Liver (tissue), 9 donors: Measurements from ENCODE around the gene LDLRAD4. TPM values are rescaled to one million over a fixed set of nuclear protein-coding genes. Genes with fewer than 3 reads are reported as not detected.

Experiments
- DNase-seq: peaks from one replicate; pipeline ENCODE4 v3.0.0-alpha.2; 2017; ENCODE audit warnings: low spot score
- H3K27ac ChIP-seq, 2 donors: one replicate each; pipeline ENCODE4 v1.7.0; 2013; ENCODE audit warnings: inconsistent platforms in 2 of 2, low read length in 2 of 2, control low read depth in 1 of 2, low read depth in 1 of 2, mild to moderate bottlenecking in 1 of 2
- H3K27me3 ChIP-seq, 4 donors: one replicate each; pipeline versions ENCODE4 v1.6.1 to v1.7.0; 2013; ENCODE audit warnings: low read length in 3 of 4, inconsistent platforms in 1 of 4, mild to moderate bottlenecking in 1 of 4, moderate library complexity in 1 of 4; ENCODE audit not compliant: control insufficient read depth in 4 of 4, insufficient read depth in 4 of 4
- H3K36me3 ChIP-seq, 4 donors: one replicate each; pipeline versions ENCODE4 v1.6.1 to v1.7.0; 2013; ENCODE audit warnings: low read length in 3 of 4, mild to moderate bottlenecking in 3 of 4, low read depth in 1 of 4, moderate library complexity in 1 of 4; ENCODE audit not compliant: control insufficient read depth in 4 of 4, insufficient read depth in 3 of 4
- H3K4me1 ChIP-seq, 4 donors: one replicate each; pipeline versions ENCODE4 v1.6.1 to v1.7.0; 2013; ENCODE audit warnings: low read length in 3 of 4, mild to moderate bottlenecking in 3 of 4, moderate library complexity in 1 of 4; ENCODE audit not compliant: control insufficient read depth in 4 of 4, insufficient read depth in 4 of 4
- H3K4me3 ChIP-seq, 3 donors: one replicate each; pipeline versions ENCODE4 v1.6.1 to v1.7.0; 2013; ENCODE audit warnings: low read length in 3 of 3, control low read depth in 1 of 3, low read depth in 1 of 3, mild to moderate bottlenecking in 1 of 3
- H3K9ac ChIP-seq, 2 donors: one replicate each; pipeline ENCODE4 v1.7.0; 2013; ENCODE audit warnings: low read length in 2 of 2, mild to moderate bottlenecking in 2 of 2, moderate library complexity in 2 of 2, control low read depth in 1 of 2, low read depth in 1 of 2
- H3K9me3 ChIP-seq, 4 donors: one replicate each; pipeline versions ENCODE4 v1.6.1 to v1.7.0; 2013; ENCODE audit warnings: low read length in 3 of 4; ENCODE audit not compliant: control insufficient read depth in 4 of 4
- ATF3 ChIP-seq: IDR thresholded peaks from 2 replicates; pipeline ENCODE4 v1.6.1; 2016; ENCODE audit warnings: antibody characterized with exemption
- FOXA1 ChIP-seq: IDR thresholded peaks from 2 replicates; pipeline ENCODE4 v1.6.1; 2016; ENCODE audit warnings: antibody characterized with exemption
- FOXA2 ChIP-seq: IDR thresholded peaks from 2 replicates; pipeline ENCODE4 v1.6.1; 2016; ENCODE audit warnings: antibody characterized with exemption
- GABPA ChIP-seq, 2 donors: IDR thresholded peaks in 1 of 2; conservative IDR thresholded peaks in 1 of 2; 2 replicates each; pipeline ENCODE4 v1.6.1; 2016; ENCODE audit warnings: antibody characterized with exemption in 2 of 2, mild to moderate bottlenecking in 1 of 2, moderate library complexity in 1 of 2
- HNF4A ChIP-seq, 2 donors: conservative IDR thresholded peaks; 2 replicates each; pipeline ENCODE4 v1.6.1; 2016; ENCODE audit warnings: antibody characterized with exemption in 2 of 2, mild to moderate bottlenecking in 2 of 2
- HNF4G ChIP-seq: IDR thresholded peaks from 2 replicates; pipeline ENCODE4 v1.6.1; 2016; ENCODE audit warnings: antibody characterized with exemption
- JUND ChIP-seq, 2 donors: IDR thresholded peaks; 2 replicates each; pipeline ENCODE4 v1.6.1; 2016; ENCODE audit warnings: antibody characterized with exemption in 2 of 2
- NR2F2 ChIP-seq: IDR thresholded peaks from 2 replicates; pipeline ENCODE4 v1.6.1; 2016; ENCODE audit warnings: antibody characterized with exemption
- RAD21 ChIP-seq, 2 donors: IDR thresholded peaks; 2 replicates each; pipeline ENCODE4 v1.6.1; 2016; ENCODE audit warnings: antibody characterized with exemption in 2 of 2, mild to moderate bottlenecking in 2 of 2
- REST ChIP-seq: IDR thresholded peaks from 2 replicates; pipeline ENCODE4 v1.6.1; 2016; ENCODE audit warnings: antibody characterized with exemption, mild to moderate bottlenecking
- RXRA ChIP-seq, 2 donors: IDR thresholded peaks; 2 replicates each; pipeline ENCODE4 v1.6.1; 2017 to 2018; ENCODE audit warnings: antibody characterized with exemption in 2 of 2, mild to moderate bottlenecking in 1 of 2
- SP1 ChIP-seq: IDR thresholded peaks from 2 replicates; pipeline ENCODE4 v1.6.1; 2018; ENCODE audit warnings: antibody characterized with exemption, mild to moderate bottlenecking
- TAF1 ChIP-seq: conservative IDR thresholded peaks from 2 replicates; pipeline ENCODE4 v1.6.1; 2016; ENCODE audit warnings: antibody characterized with exemption, mild to moderate bottlenecking
- ZBTB33 ChIP-seq: IDR thresholded peaks from 2 replicates; pipeline ENCODE4 v1.6.1; 2016; ENCODE audit warnings: antibody characterized with exemption
- WGBS: extraction: QIAGEN DNeasy Blood & Tissue Kit; methylation state at CpG from one replicate; pipeline ENCODE4 v1.1.7; 2013; 5-methylcytosine and 5-hydroxymethylcytosine counted together
- polyA plus RNA-seq, 2 donors: library from polyadenylated mRNA; stranded (reverse) in 1 of 2; unstranded in 1 of 2; fragments of 200-250 nt in 1 of 2; fragments of >200 nt in 1 of 2; fragmentation: Nextera tagmentation in 1 of 2; extraction: Ambion mirVana in 1 of 2; gene quantifications; one replicate each; pipeline versions ENCODE4 v1.2.1 to v1.2.3, GENCODE V29; 2013 to 2015
- total RNA-seq, 2 donors: library from RNA; depleted of rRNA; stranded (reverse); fragments of >200 nt; gene quantifications; one replicate each; pipeline ENCODE4 v1.2.3, GENCODE V29; 2014
- donor health status: healthy.
- donor health status: healthy.
- donor health status: healthy.
- donor health status: healthy.
- donor health status: healthy.

Gene LDLRAD4
- total and polyA plus RNA-seq, 4 donors: 4.8 to 41.7 (median 12.7) TPM

DNA sequence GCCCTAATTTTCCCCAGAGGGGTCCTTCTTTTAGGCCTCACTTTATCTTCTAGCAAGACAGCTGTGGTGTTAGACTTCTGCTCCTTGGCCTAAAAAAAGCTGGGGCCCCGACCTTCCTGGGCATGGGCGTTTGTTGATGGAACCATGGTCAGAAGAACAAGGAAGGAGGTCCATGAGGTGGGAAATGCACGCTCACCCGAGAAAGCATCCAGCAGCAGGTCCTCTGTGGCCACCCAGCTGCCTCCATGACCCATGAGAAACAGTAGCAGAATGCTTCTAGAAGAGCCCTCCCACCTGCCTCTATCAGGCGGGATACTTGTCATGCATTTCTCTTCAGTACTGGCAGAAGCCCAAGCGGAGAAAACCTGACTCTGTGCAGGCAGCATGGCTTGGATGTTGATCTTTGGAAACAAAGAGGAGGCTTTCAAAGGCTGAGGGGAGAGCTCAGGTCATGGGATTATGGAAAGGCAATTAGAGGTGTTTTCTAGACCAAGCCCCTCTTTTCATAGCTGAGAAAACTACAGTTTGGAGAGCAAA is 258.7 kb downstream of the LDLRAD4 start:
- H3K27ac ChIP-seq: no peak overlapping the region
- no peak for DNase-seq
- WGBS: 98% methylated on average over 6 of the region's 6 CpGs
- TF ChIP-seq SP1 (no peak), FOXA1 (no peak), REST (no peak), RAD21 (IDR thresholded peaks at IDR 0.05) (no peak), GABPA (IDR thresholded peaks at IDR 0.05 in 1 of 2, conservative IDR thresholded peaks at IDR 0.05 in 1 of 2) (no peak), ATF3 (no peak), NR2F2 (no peak), RXRA (IDR thresholded peaks at IDR 0.05) (no peak)
- no peaks in the 10 kb centered on the region for H3K9me3 ChIP-seq
- no peak overlapping the region for H3K9ac ChIP-seq
- H3K36me3 ChIP-seq: peaks cover 0 to 5% (median 0%) of the 10 kb centered on the region in 4 donors
- no peak overlapping the region for H3K4me3 ChIP-seq
- peaks cover 3 to 6% (median 4%) of the 10 kb centered on the region in 4 donors for H3K4me1 ChIP-seq
- H3K27me3 ChIP-seq: no peaks in the 10 kb centered on the region

DNA sequence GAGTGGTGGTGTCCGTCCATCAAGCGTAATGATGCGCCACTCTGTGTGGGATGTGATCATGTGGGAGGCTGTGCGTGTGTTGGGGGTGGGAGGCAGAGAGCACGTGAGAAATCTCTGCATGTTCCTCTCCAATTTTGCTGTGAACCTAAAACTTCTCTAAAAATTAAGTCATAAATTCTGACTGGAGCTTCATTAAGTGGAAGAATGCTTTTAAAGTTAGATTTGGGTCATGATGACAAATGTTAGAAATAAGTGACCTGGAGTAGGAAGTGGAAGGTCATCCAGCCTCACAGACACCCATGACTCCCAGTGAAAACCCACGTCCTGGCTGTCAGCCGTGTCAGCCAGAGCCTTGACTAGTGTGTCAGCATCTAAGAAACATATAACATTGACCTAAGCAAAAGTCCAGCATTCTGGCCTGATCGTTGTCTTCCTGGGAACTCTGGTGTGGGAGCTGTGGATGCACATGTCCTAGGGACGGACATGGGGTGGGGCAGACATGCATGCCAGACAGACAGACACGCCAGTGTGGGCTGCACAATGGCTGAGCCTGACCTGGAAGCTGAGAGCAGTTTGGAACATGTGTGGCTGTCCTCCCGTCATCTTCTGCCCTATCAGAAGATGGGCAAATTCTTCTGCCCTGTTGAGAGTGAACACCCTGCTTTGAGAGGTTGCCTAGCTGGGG is 262.2 kb downstream of the LDLRAD4 start:
- Histone ChIP-seq H3K4me1 (no peaks in the 10 kb centered on the region), H3K9ac (no peak overlapping the region), H3K36me3 (peaks cover 0 to 8% (median 0%) of the 10 kb centered on the region in 4 donors), H3K9me3 (no peaks in the 10 kb centered on the region), H3K27me3 (no peaks in the 10 kb centered on the region), H3K4me3 (no peak overlapping the region), H3K27ac (no peak overlapping the region)
- no peak for DNase-seq
- TF ChIP-seq FOXA2 (no peak), TAF1 (no peak), FOXA1 (no peak), SP1 (no peak), HNF4A (conservative IDR thresholded peaks at IDR 0.05) (no peak), HNF4G (no peak), JUND (IDR thresholded peaks at IDR 0.05) (no peak), ATF3 (no peak), ZBTB33 (no peak), GABPA (IDR thresholded peaks at IDR 0.05 in 1 of 2, conservative IDR thresholded peaks at IDR 0.05 in 1 of 2) (no peak)
- WGBS: 76% methylated on average over 11 of the region's 11 CpGs
